ENCODE results near the gene SLC24A1. TPM values are rescaled to one million over a fixed set of nuclear protein-coding genes. Genes with fewer than 3 reads are reported as not detected.

Gene SLC24A1
- total and polyA plus RNA-seq, 10 of the 15 experiments (the other 5 are each of a cell fraction or from before 2014, with no cell fraction given), result 1.4 to 5.8 (median 3.3) TPM

DNA sequence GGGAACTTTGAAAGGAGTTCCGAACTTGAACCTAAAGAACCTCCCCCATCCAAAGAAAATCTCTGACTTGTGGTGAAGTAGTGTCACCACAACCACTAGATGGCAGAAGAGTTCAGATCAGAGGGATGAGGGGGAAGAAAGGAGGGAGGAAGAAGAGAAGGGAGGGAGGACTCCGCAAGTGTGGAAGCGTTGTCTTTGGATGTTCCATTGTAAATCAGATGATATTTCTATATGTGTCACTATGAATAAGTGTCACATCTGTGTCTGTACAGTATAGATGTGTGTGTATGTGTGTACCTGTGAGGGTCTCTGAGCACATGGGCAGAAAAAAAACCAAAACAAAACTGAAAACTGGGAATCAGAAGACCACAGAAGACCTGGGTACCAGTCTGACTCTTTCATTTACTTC, 16.9 kb downstream of the SLC24A1 start (continued):
- TF ChIP-seq, protein P1, sequence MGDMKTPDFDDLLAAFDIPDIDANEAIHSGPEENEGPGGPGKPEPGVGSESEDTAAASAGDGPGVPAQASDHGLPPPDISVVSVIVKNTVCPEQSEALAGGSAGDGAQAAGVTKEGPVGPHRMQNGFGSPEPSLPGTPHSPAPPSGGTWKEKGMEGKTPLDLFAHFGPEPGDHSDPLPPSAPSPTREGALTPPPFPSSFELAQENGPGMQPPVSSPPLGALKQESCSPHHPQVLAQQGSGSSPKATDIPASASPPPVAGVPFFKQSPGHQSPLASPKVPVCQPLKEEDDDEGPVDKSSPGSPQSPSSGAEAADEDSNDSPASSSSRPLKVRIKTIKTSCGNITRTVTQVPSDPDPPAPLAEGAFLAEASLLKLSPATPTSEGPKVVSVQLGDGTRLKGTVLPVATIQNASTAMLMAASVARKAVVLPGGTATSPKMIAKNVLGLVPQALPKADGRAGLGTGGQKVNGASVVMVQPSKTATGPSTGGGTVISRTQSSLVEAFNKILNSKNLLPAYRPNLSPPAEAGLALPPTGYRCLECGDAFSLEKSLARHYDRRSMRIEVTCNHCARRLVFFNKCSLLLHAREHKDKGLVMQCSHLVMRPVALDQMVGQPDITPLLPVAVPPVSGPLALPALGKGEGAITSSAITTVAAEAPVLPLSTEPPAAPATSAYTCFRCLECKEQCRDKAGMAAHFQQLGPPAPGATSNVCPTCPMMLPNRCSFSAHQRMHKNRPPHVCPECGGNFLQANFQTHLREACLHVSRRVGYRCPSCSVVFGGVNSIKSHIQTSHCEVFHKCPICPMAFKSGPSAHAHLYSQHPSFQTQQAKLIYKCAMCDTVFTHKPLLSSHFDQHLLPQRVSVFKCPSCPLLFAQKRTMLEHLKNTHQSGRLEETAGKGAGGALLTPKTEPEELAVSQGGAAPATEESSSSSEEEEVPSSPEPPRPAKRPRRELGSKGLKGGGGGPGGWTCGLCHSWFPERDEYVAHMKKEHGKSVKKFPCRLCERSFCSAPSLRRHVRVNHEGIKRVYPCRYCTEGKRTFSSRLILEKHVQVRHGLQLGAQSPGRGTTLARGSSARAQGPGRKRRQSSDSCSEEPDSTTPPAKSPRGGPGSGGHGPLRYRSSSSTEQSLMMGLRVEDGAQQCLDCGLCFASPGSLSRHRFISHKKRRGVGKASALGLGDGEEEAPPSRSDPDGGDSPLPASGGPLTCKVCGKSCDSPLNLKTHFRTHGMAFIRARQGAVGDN (IDR thresholded peaks at IDR 0.05), result no peak
- TF ChIP-seq, protein P2, sequence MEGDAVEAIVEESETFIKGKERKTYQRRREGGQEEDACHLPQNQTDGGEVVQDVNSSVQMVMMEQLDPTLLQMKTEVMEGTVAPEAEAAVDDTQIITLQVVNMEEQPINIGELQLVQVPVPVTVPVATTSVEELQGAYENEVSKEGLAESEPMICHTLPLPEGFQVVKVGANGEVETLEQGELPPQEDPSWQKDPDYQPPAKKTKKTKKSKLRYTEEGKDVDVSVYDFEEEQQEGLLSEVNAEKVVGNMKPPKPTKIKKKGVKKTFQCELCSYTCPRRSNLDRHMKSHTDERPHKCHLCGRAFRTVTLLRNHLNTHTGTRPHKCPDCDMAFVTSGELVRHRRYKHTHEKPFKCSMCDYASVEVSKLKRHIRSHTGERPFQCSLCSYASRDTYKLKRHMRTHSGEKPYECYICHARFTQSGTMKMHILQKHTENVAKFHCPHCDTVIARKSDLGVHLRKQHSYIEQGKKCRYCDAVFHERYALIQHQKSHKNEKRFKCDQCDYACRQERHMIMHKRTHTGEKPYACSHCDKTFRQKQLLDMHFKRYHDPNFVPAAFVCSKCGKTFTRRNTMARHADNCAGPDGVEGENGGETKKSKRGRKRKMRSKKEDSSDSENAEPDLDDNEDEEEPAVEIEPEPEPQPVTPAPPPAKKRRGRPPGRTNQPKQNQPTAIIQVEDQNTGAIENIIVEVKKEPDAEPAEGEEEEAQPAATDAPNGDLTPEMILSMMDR (IDR thresholded peaks at IDR 0.05 in 2 of 3, conservative IDR thresholded peaks at IDR 0.05 in 1 of 3; ENCODE audit: control insufficient read depth in 2 of 3, extremely low read depth in 1 of 3, insufficient read depth in 1 of 3, low read depth in 3 of 3, low read length in 3 of 3), result peak; percentile 78 to 89 (median 88)
- TF ChIP-seq CBFB (IDR thresholded peaks at IDR 0.05; ENCODE audit: low read depth) (peak; percentile 90), DPF2 (IDR thresholded peaks at IDR 0.05) (no peak), TCF7 (IDR thresholded peaks at IDR 0.05; ENCODE audit: borderline replicate concordance) (no peak), PAX8 (IDR thresholded peaks at IDR 0.05) (no peak), POLR2AphosphoS5 (IDR thresholded peaks at IDR 0.05; ENCODE audit: low read length) (0 out of 2 replicates have a peak, but pooled peaks have one; percentile 13), FOXK2 (IDR thresholded peaks at IDR 0.05) (no peak), FOXM1 (IDR thresholded peaks at IDR 0.05; ENCODE audit: low read depth, low read length) (peak; percentile 39; the same call in 1 of the 2 replicates), TCF12 (IDR thresholded peaks at IDR 0.05; ENCODE audit: low read depth, low read length) (no peak), MTA3 (IDR thresholded peaks at IDR 0.05; ENCODE audit: borderline replicate concordance, low read length) (no peak), RAD21 (IDR thresholded peaks at IDR 0.05; ENCODE audit: insufficient read depth, low read depth, low read length) (peak; percentile 94), ETV6 (conservative IDR thresholded peaks at IDR 0.05 in 1 of 2, IDR thresholded peaks at IDR 0.05 in 1 of 2; ENCODE audit: borderline replicate concordance in 1 of 2, low read depth in 1 of 2) (no peak), CBX3 (IDR thresholded peaks at IDR 0.05; ENCODE audit: borderline replicate concordance, low read depth) (no peak), NFYB (IDR thresholded peaks at IDR 0.05; ENCODE audit: insufficient read depth, low read depth, low read length) (no peak), ZNF24 (IDR thresholded peaks at IDR 0.05) (no peak), NR2C2 (IDR thresholded peaks at IDR 0.05; ENCODE audit: borderline replicate concordance, control insufficient read depth, insufficient read length, low read depth) (no peak), ZNF622 (IDR thresholded peaks at IDR 0.05) (no peak), TCF3 (IDR thresholded peaks at IDR 0.05; ENCODE audit: borderline replicate concordance, insufficient read depth, low read depth, low read length) (no peak), RB1 (IDR thresholded peaks at IDR 0.05; ENCODE audit: borderline replicate concordance) (no peak)
- TF ChIP-seq, protein P3, sequence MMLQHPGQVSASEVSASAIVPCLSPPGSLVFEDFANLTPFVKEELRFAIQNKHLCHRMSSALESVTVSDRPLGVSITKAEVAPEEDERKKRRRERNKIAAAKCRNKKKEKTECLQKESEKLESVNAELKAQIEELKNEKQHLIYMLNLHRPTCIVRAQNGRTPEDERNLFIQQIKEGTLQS (IDR thresholded peaks at IDR 0.05; ENCODE audit: borderline replicate concordance, extremely low read depth, low read depth, low read length), result no peak
- TF ChIP-seq, protein P4, sequence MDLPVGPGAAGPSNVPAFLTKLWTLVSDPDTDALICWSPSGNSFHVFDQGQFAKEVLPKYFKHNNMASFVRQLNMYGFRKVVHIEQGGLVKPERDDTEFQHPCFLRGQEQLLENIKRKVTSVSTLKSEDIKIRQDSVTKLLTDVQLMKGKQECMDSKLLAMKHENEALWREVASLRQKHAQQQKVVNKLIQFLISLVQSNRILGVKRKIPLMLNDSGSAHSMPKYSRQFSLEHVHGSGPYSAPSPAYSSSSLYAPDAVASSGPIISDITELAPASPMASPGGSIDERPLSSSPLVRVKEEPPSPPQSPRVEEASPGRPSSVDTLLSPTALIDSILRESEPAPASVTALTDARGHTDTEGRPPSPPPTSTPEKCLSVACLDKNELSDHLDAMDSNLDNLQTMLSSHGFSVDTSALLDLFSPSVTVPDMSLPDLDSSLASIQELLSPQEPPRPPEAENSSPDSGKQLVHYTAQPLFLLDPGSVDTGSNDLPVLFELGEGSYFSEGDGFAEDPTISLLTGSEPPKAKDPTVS (IDR thresholded peaks at IDR 0.05; ENCODE audit: low read depth, low read length), result no peak
